Islet of Langerhans (tissue), 1 donor: ENCODE data around the gene PCDHA10.

Source experiments
- FAIRE-seq: peaks from one replicate; lab custom pipeline; 2011; peaks lifted over from hg19 to GRCh38; lab: Jason Lieb, UNC

PCDHA10 gene

DNA sequence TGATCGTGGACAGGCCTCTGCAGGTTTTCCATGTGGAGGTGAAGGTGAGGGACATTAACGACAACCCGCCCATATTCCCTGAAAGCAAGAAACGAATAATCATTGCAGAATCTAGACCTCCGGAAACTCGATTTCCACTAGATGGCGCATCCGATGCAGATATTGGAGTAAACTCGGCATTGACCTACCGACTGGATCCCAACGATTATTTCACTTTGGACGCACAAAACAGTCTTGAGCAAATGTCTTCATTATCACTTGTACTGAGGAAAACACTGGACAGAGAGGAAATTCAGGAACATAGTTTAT lies 26.8 kb downstream of the PCDHA10 start:
- FAIRE-seq, result no peak

DNA sequence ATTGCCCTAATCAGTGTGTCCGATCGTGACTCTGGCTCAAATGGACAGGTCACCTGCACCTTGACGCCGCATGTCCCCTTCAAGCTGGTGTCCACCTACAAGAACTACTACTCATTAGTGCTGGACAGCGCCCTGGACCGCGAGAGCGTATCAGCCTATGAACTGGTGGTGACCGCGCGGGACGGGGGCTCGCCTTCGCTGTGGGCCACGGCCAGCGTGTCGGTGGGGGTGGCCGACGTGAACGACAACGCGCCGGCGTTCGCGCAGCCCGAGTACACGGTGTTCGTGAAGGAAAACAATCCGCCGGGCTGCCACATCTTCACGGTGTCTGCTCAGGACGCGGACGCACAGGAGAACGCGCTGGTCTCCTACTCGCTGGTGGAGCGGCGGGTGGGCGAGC lies 27.7 kb downstream of the PCDHA10 start:
- no peak for FAIRE-seq

DNA sequence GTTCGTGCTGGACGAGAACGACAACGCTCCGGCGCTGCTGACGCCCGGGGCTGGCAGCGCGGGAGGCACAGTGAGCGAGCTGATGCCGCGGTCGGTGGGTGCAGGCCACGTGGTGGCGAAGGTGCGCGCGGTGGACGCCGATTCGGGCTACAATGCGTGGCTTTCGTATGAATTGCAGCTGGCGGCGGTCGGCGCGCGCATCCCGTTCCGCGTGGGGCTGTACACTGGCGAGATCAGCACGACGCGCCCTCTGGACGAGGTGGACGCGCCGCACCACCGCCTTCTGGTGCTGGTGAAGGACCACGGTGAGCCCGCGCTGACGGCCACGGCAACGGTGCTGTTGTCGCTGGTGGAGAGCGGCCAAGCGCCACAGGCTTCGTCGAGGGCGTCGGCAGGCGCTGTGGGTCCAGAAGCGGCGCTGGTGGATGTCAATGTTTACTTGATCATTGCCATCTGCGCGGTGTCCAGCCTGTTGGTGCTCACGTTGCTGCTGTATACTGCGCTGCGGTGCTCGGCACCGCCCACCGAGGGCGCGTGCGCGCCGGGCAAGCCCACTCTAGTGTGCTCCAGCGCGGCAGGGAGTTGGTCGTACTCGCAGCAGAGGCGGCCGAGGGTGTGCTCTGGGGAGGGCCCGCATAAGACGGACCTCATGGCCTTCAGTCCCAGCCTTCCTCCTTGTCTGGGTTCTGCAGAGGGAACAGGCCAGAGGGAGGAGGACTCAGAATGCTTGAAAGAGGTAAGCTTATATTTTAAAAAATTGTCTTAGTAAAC lies 28.4 kb downstream of the PCDHA10 start:
- FAIRE-seq, result no peak

DNA sequence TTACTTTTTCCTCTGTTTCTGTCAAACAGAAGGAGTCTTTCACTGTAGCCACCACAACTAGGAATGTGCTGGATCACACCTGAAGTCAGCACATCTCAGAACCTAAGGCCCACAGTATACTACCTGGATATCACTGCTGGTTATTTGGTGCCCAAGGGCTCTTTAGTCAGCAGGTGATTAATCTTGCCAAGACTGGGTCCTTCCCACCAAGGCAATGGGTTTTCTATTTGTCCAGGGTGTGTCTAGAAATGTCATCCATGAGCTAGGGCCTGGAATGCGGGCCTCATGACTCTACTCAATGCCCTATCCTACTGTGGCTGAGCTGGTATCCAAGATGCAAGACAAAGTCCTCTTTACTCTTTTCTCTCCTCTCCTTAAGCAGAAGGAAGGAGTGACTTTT lies 60.6 kb downstream of the PCDHA10 start:
- no peak for FAIRE-seq
